Measurements from ENCODE around the gene KCTD14. TPM values are rescaled to one million over a fixed set of nuclear protein-coding genes. Genes with fewer than 3 reads are reported as not detected.

The KCTD14 gene
- total RNA-seq, 1 experiment from 2014 or later, result 17.6 TPM

- H3K4me3 Mint-ChIP-seq (ENCODE audit: low read depth, unreplicated experiment), result no peak overlapping the region
- no TSS peak for BruUV-seq (replicated peaks)
- CTCF ChIA-PET, result interaction anchor here (0.7 kb wide), 1 partner anchor 16 kb away, joined by 3 read pairs; no protein-coding TSS in a partner anchor
- intact Hi-C loops (cut with micrococcal nuclease; ENCODE audit: unreplicated experiment), result no loop called here
- no peaks in the 10 kb centered on the region for H3K9me3 Mint-ChIP-seq (ENCODE audit: low read depth, unreplicated experiment)
- no peak for TF ChIP-seq CTCF (IDR thresholded peaks at IDR 0.05; ENCODE audit: unreplicated experiment)
- peaks cover 61% of the 10 kb centered on the region for H3K4me1 Mint-ChIP-seq (ENCODE audit: low read depth, unreplicated experiment)
- peak overlapping the region; percentile 18 for H3K27ac Mint-ChIP-seq (ENCODE audit: unreplicated experiment)
- no peak for DNase-seq
- peaks cover 25% of the 10 kb centered on the region for H3K36me3 Mint-ChIP-seq (ENCODE audit: insufficient read depth, unreplicated experiment)
- H3K27me3 Mint-ChIP-seq (ENCODE audit: unreplicated experiment), result no peaks in the 10 kb centered on the region
Observed at GRCh38 chr11:78037825-78038620, 14.9 kb upstream of the KCTD14 start.

GRCh38 chr11:78037056-78037455 lies 14.0 kb upstream of the KCTD14 start:
- Mint-ChIP-seq H3K36me3 (ENCODE audit: insufficient read depth, unreplicated experiment) (peaks cover 25% of the 10 kb centered on the region), H3K27me3 (ENCODE audit: unreplicated experiment) (no peaks in the 10 kb centered on the region), H3K27ac (ENCODE audit: unreplicated experiment) (peak overlapping the region; percentile 18), H3K9me3 (ENCODE audit: low read depth, unreplicated experiment) (no peaks in the 10 kb centered on the region), H3K4me1 (ENCODE audit: low read depth, unreplicated experiment) (peaks cover 61% of the 10 kb centered on the region), H3K4me3 (ENCODE audit: low read depth, unreplicated experiment) (no peak overlapping the region)
- peak; percentile 37 for DNase-seq
- CTCF ChIA-PET, result no interaction called here
- no peak for TF ChIP-seq CTCF (IDR thresholded peaks at IDR 0.05; ENCODE audit: unreplicated experiment)
- intact Hi-C loops (cut with micrococcal nuclease; ENCODE audit: unreplicated experiment), result no loop called here
- BruUV-seq (replicated peaks), result no TSS peak

- Mint-ChIP-seq H3K4me3 (ENCODE audit: low read depth, unreplicated experiment) (no peak overlapping the region), H3K4me1 (ENCODE audit: low read depth, unreplicated experiment) (peaks cover 54% of the 10 kb centered on the region), H3K9me3 (ENCODE audit: low read depth, unreplicated experiment) (no peaks in the 10 kb centered on the region), H3K27ac (ENCODE audit: unreplicated experiment) (no peak overlapping the region), H3K36me3 (ENCODE audit: insufficient read depth, unreplicated experiment) (peaks cover 25% of the 10 kb centered on the region), H3K27me3 (ENCODE audit: unreplicated experiment) (no peaks in the 10 kb centered on the region)
- intact Hi-C loops (cut with micrococcal nuclease; ENCODE audit: unreplicated experiment), result no loop called here
- no peak for DNase-seq
- no TSS peak for BruUV-seq (replicated peaks)
- CTCF ChIA-PET, result no interaction called here
- no peak for TF ChIP-seq CTCF (IDR thresholded peaks at IDR 0.05; ENCODE audit: unreplicated experiment)
Observed at GRCh38 chr11:78036313-78036712, 13.2 kb upstream of the KCTD14 start.

- intact Hi-C loops (cut with micrococcal nuclease; ENCODE audit: unreplicated experiment), result no loop called here
- BruUV-seq (replicated peaks), result no TSS peak
- no peaks in the 10 kb centered on the region for H3K9me3 Mint-ChIP-seq (ENCODE audit: low read depth, unreplicated experiment)
- H3K36me3 Mint-ChIP-seq (ENCODE audit: insufficient read depth, unreplicated experiment), result peaks cover 12% of the 10 kb centered on the region
- no peak for DNase-seq
- CTCF ChIA-PET, result interaction anchor here (0.6 kb wide), 1 partner anchor 27 kb away, joined by 3 read pairs; no protein-coding TSS in a partner anchor
- H3K27me3 Mint-ChIP-seq (ENCODE audit: unreplicated experiment), result no peaks in the 10 kb centered on the region
- peaks cover 51% of the 10 kb centered on the region for H3K4me1 Mint-ChIP-seq (ENCODE audit: low read depth, unreplicated experiment)
- no peak overlapping the region for H3K4me3 Mint-ChIP-seq (ENCODE audit: low read depth, unreplicated experiment)
- H3K27ac Mint-ChIP-seq (ENCODE audit: unreplicated experiment), result peak overlapping the region; percentile 48
- no peak for TF ChIP-seq CTCF (IDR thresholded peaks at IDR 0.05; ENCODE audit: unreplicated experiment)
Observed at GRCh38 chr11:78034623-78035022, 11.5 kb upstream of the KCTD14 start.
